DMS 273 treated with DMSO at 0.1 percent for 48 hours (cell line): ENCODE measurements around the gene YDJC.
"Not testable (repeated sequence)": the region's sequence is repeated elsewhere in the genome, so short reads cannot be mapped to it uniquely, and the experiment has no call there.

Experiments
- DNase-seq: peaks from one replicate; lab custom pipeline; 2025; lab: John Stamatoyannopoulos, UW

Gene YDJC

GRCh38 chr22:21632237-21632895 is 2.5 kb upstream of the YDJC start, which contains the start of gene CCDC116:
TSS of gene CCDC116 (plus strand) at chr22:21632760. CDS start at chr22:21633182, 422 bp downstream.
- no peak for DNase-seq

- DNase-seq = no peak
Observed at GRCh38 chr22:21631025-21631424, 1.2 kb upstream of the YDJC start.

GRCh38 chr22:21628386-21629254 is 1.2 kb downstream of the YDJC start:
- DNase-seq = no peak

GRCh38 chr22:21626735-21627469 is 2.9 kb downstream of the YDJC start:
- peak; percentile 41 for DNase-seq

DNA sequence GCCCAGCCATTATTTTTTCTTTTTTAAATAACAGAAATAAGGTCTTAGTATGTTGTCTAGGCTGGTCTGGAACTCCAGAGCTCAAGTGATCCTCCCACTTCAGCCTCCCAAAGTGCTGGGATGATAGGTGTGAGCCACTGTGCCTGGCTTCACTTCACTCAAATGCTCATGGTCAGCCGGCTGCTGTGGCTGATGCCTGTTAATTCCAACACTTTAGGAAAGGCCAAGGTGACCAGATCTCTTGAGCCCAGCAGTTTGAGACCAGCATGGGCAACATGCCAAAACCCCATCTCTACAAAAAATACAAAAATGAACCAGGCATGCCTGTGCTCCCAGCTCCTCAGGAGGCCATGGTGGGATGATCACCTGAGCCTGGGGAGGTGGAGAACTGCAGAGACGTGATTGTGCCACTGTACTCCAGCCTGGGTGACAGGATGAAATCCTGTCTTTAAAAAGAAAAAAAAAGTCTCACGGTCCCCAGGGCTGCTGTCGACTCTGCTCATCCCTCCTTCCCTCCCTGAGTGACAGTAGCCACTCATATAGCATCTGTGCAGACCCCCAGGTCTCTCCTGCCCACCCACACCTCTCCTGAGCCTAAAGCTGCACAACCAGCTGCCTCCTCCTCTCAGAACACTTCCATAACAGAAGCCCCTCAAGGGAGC is 3.6 kb downstream of the YDJC start:
- DNase-seq = no peak

- no peak for DNase-seq
Observed at GRCh38 chr22:21624880-21625791, 4.7 kb downstream of the YDJC start.

DNA sequence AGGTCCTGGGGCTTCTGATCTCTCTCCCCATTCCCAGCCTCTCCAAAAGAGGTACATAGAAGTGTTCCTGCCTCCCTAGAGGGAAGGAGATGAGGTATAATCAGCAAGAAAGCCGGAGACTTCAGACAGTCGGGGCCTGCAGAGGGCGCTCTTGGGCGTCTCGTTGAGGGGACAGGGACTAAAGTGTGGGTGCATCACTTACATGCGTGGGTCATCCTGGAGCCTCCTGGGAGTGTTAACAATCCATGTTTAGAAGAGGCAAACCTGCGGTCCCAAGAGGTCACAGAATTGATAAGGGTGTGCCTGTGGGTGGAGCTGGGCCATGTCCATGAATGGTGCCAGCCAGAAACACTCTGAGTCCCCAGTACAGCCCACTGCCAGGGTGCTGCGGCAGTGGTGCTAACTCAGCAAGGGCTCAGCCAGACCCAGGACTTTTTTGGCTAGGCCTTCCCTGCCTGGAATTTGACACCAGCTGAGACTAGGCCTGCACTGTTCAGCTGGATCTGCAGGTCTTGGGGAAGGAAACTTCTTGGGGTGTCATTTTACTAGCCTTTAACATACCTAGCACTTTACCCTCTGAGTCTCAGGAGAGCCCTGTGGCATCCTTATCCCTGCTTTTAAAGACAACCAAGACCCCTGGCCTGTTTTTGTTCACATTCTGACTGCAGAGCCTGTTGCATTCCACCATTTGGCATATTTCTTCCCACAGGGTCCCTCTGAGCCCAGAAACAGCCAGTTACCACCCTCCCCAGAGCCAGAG is 5.5 kb downstream of the YDJC start:
- DNase-seq = no peak

GRCh38 chr22:21623648-21623970 is 6.2 kb downstream of the YDJC start:
- no peak for DNase-seq

DNA sequence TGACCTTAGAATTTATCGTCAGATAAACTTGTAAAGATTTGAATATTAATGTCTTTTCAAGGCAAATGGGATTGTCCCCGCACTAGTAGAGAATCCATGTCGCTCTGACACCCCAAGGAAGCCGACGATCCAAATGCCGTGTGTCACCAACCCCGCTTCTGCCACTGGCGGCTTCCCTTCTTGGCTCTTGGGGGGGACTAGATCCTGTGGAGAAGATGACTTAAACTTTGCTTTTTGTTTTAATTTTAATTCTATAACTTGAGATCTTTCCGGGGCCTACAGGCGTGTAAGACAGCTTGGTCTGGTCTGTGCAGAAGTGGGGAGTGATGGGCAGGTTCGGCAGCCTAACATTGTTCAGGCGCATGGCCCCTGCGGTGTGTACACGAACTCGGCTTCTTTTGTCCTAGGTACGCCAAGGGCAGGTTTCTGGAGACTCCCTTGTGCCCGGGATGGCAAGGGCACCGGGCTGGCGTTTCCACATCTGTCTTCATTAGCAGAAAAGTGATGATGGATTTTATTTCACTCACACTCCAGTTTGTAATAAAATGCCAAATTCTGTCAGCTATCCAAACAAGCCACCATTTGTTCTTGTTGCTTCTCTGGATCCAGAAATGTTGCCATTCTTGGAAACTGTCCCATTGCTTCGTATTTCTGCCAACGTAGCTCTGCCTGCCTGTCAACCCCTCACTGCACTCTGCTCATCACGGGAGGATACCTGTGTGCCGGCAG is 6.7 kb downstream of the YDJC start:
- no peak for DNase-seq

- no peak for DNase-seq
Observed at GRCh38 chr22:21622011-21622918, 7.6 kb downstream of the YDJC start.

- DNase-seq = no peak
Observed at GRCh38 chr22:21621025-21621424, 8.8 kb downstream of the YDJC start.

DNA sequence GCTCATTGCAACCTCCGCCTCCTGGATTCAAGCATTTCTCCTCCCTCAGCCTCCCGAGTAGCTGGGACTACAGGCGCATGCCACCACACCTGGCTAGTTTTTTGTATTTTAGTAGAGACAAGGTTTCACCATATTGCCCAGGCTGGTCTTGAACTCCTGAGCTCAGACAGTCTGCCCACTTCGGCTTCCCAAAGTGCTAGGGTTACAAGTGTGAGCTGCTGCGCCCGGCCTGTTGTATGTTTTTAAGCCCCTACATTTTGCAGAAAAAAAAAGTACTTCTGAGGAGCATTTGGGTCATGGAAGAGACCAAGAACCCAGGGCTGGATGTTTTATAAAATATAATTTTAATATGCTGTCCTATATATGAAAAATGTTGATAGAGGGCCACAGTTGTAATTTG is 12.5 kb downstream of the YDJC start:
- DNase-seq = not testable (repeated sequence)

DNA sequence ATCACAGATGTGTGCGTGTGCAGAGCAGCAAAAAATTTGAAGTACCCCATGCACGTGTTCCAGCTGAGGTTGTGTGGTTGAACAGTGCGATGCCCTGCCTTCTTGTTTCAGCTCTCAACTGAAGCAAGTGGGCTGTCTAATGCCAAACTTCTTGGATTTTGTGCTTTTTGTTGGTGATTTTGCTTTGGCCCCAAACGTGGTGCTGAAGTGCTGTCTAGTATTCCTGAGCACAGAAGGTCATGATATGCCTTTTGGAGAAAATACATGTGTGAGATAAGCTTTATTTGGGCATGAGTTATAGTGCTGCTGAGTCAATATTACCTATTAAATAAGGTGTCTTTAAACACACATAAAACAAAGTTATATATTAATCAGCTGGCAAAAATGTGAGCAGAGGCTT is 14.1 kb downstream of the YDJC start:
- no peak for DNase-seq

- DNase-seq = no peak
Observed at GRCh38 chr22:21613553-21614233, 16.1 kb downstream of the YDJC start.

DNA sequence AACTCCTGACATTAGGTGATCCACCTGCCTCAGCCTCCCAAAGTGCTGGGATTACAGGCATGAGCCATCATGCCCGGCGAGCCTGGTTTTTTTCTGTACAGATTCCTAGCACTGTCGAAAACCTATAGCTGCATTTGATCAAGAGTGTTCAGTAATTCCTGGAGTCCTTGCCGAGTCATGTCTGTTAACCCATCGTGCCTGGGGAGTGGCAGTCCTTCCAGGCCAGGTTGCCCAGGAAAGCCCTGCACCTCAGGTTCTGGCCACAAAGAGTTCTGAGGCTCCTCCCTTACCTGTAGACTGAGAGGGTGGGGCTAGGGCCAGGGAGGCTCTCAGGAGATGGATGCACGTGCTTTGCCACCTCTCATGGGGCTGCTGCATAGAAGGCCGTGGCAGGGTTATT is 17.0 kb downstream of the YDJC start:
- DNase-seq = no peak

DNA sequence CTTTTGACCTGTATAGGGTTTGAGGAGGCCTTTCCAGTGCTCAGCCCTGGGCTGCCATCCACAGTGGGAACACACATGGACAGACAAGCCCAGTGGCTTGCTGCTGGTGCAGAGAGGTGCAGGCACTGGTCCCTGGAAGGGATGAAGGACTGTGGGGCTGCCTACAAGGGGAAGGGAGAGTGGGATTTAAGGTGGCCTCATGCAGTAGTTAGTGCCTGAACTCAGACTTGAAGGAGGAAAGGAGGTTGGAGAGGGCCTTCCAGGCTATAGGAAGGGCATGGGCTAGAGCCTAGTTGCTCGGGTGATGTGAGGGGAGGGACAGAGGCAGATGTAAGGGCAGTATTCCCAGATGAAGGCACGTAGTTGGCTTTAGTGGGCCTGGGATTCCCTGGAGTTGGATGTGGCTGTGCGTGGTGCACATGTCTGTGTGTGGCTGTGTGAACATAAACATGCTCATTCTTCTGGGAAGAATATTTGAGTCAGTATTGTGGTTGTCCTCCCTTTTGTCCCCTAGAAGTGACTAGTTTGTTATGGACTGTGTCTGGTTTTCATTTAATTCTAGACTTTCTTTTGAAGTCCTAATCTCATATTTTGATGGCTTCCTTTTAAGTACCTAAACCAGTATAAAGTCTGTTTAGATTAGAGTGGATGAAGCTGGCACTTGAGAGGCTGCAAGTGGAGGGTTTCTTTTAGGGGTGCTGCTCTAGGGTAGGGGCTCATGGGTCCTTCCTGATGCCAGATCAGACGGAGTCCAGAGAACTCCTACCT is 18.4 kb downstream of the YDJC start:
- no peak for DNase-seq

- not testable (repeated sequence) for DNase-seq
Observed at GRCh38 chr22:21609556-21610157, 20.2 kb downstream of the YDJC start.
